LNCAP (cell line): Measurements from ENCODE around the gene MAJIN.

ENCODE experiments used
- CTCF ChIP-seq: fragments of 450-650 bp; IDR thresholded peaks from 2 replicates; pipeline ENCODE4 v1.5.1; 2017; ENCODE audit warnings: mild to moderate bottlenecking

Gene MAJIN

GRCh38 chr11:64906314-64906635 is 65.6 kb downstream of the MAJIN start:
- TF ChIP-seq CTCF, result no peak

GRCh38 chr11:64905516-64906313 is 66.2 kb downstream of the MAJIN start:
- TF ChIP-seq CTCF, result no peak

- TF ChIP-seq CTCF, result no peak
Measured at GRCh38 chr11:64903291-64903833, 68.5 kb downstream of the MAJIN start.

- TF ChIP-seq CTCF, result no peak
Measured at GRCh38 chr11:64902102-64902900, 69.6 kb downstream of the MAJIN start.

GRCh38 chr11:64900774-64901173 is 71.1 kb downstream of the MAJIN start:
- no peak for TF ChIP-seq CTCF

GRCh38 chr11:64900263-64900678 is 71.6 kb downstream of the MAJIN start:
- no peak for TF ChIP-seq CTCF

- TF ChIP-seq CTCF, result no peak
Measured at GRCh38 chr11:64898541-64898940, 73.4 kb downstream of the MAJIN start.
